Ovary (tissue), 9 donors: ENCODE data around the gene LIPT2. TPM values are rescaled to one million over a fixed set of nuclear protein-coding genes. Genes with fewer than 3 reads are reported as not detected.

Source experiments
- DNase-seq, 5 donors: peaks; one replicate each; pipeline ENCODE4 v3.0.0-alpha.2; 2019 to 2020
- H3K27ac ChIP-seq, 2 donors: fragments of 200-600 bp; one replicate each; pipeline versions ENCODE4 v1.5.1 to v1.8.0; 2019 to 2022
- H3K27me3 ChIP-seq: fragments of 200-600 bp; one replicate; pipeline ENCODE4 v1.8.0; 2022
- H3K36me3 ChIP-seq: fragments of 200-600 bp; sonication (generic); one replicate; pipeline ENCODE4 v1.5.1; 2019
- H3K4me1 ChIP-seq: one replicate; pipeline ENCODE4 v1.8.1; 2013; ENCODE audit warnings: mild to moderate bottlenecking, moderate library complexity; ENCODE audit not compliant: insufficient read depth
- H3K4me3 ChIP-seq: fragments of 200-600 bp; sonication (generic); one replicate; pipeline ENCODE4 v1.5.1; 2017
- H3K9me3 ChIP-seq, 2 donors: fragments of 200-600 bp in 1 of 2; sonication (generic) in 1 of 2; one replicate each; pipeline versions ENCODE4 v1.5.1 to v1.8.1; 2013 to 2019; ENCODE audit warnings: mild to moderate bottlenecking in 1 of 2, moderate library complexity in 1 of 2
- EP300 ChIP-seq: sonication (generic); formaldehyde crosslinking; IDR thresholded peaks from one replicate; pipeline ENCODE4 v1.6.1; 2017; ENCODE audit warnings: antibody characterized with exemption
- POLR2A ChIP-seq: fragments of 450-650 bp; IDR thresholded peaks from one replicate; pipeline ENCODE4 v1.6.1; 2017; ENCODE audit warnings: antibody characterized with exemption, mild to moderate bottlenecking, moderate library complexity
- WGBS, 3 donors: extraction: QIAGEN DNeasy Blood & Tissue Kit in 1 of 3; methylation state at CpG; one replicate each; pipeline versions ENCODE4 v1.1.5 to v1.1.7; 2013 to 2017; 5-methylcytosine and 5-hydroxymethylcytosine counted together
- intact Hi-C, 4 donors: fragments of 100-400 bp; cut with DNase I; formaldehyde crosslinking; loops; one replicate each; pipeline versions ENCODE4 v1.11.0 to v1.15.1; 2022 to 2023
- polyA plus RNA-seq, 2 donors: library from polyadenylated mRNA; stranded (reverse); fragments of 200-250 nt in 1 of 2; fragments of 350-450 nt in 1 of 2; fragmentation: Illumina TruSeq in 1 of 2; extraction: RNeasy Lipid Tissue Mini Kit (QIAGEN cat#74804) in 1 of 2; gene quantifications; one replicate each; pipeline ENCODE4 v1.2.3, GENCODE V29; 2013 to 2014
- small RNA-seq: library from RNA; depleted of rRNA; stranded (forward); fragments of <200 nt; gene quantifications from one replicate; pipeline ENCODE3, GENCODE V24; 2016
- total RNA-seq, 7 donors: library from RNA; depleted of rRNA in 2 of 7; stranded (reverse); fragments of >200 nt in 2 of 7; fragmentation: NEBNext Ultra II Directional in 3 of 7; extraction: Animal tissue kit (Norgen Biotek cat#: 25700) in 3 of 7; gene quantifications; one replicate each; pipeline versions ENCODE4 v1.1.0 to v1.2.4, GENCODE V29; 2016 to 2023
- TF ChIP-seq, protein P1 (sequence below), 3 donors: fragments of 450-650 bp in 2 of 3; fragments of 200-600 bp in 1 of 3; IDR thresholded peaks; one replicate each; pipeline versions ENCODE4 v1.5.1 to v1.8.0; 2016 to 2022; ENCODE audit warnings: antibody characterized with exemption in 3 of 3, mild to moderate bottlenecking in 1 of 3
- donor health status: DM: no; HTN: no; CAD: no; lungs with moderate emphysema.
- donor health status: DM: no; HTN: no; CAD: no.
- donor health status: Bipolar disorder and iron deficiency.
- donor health status: DM: yes; HTN: yes; CAD: no.
- donor health status: DM: no; HTN: no; CAD: no.
- donor health status: DM: yes; HTN: yes; CAD: no.

Gene LIPT2
- total and polyA plus RNA-seq, 9 donors, result 3.4 to 9.2 (median 5.6) TPM

DNA sequence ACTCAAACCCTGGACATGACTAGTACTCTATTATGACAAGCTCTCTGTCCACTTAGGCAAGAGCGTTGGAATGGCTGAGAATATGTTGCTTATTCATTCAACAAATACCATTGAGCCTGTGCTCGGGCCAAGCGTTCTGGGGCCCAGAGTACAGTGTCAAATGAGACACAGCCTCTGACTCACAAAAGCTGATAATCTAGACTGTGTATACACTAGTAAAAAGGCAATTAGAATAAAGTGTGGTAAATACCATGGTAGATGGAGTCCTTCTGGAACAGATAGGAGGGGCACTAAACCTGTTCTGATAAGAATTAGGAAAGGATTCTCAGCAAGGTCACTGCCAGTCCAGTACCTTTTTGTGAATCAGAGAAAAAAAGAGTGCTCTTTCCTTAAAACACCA is 50.9 kb downstream of the LIPT2 start:
- H3K4me1 ChIP-seq, result peaks cover 12% of the 10 kb centered on the region
- H3K9me3 ChIP-seq, result no peaks in the 10 kb centered on the region
- no peak overlapping the region for H3K4me3 ChIP-seq
- H3K36me3 ChIP-seq, result no peaks in the 10 kb centered on the region
- no peak for TF ChIP-seq EP300
- no peak for TF ChIP-seq POLR2A
- TF ChIP-seq, protein P1, sequence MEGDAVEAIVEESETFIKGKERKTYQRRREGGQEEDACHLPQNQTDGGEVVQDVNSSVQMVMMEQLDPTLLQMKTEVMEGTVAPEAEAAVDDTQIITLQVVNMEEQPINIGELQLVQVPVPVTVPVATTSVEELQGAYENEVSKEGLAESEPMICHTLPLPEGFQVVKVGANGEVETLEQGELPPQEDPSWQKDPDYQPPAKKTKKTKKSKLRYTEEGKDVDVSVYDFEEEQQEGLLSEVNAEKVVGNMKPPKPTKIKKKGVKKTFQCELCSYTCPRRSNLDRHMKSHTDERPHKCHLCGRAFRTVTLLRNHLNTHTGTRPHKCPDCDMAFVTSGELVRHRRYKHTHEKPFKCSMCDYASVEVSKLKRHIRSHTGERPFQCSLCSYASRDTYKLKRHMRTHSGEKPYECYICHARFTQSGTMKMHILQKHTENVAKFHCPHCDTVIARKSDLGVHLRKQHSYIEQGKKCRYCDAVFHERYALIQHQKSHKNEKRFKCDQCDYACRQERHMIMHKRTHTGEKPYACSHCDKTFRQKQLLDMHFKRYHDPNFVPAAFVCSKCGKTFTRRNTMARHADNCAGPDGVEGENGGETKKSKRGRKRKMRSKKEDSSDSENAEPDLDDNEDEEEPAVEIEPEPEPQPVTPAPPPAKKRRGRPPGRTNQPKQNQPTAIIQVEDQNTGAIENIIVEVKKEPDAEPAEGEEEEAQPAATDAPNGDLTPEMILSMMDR (IDR thresholded peaks at IDR 0.05), result no peak
- peak overlapping the region in 1 of 2 donors; percentile 82 for H3K27ac ChIP-seq
- 37 to 42% (median 40%) methylated on average over 3 of the region's 3 CpGs for WGBS, 3 donors
- intact Hi-C loops, result loop anchor here in 2 of 4 donors (5.0 to 10.0 kb wide), 2 partner anchors 48 to 185 kb away; partner anchors contain the start of gene PGM2L1 (in 2 of the 2)
- no peaks in the 10 kb centered on the region for H3K27me3 ChIP-seq
- DNase-seq, result no peak

Small RNAs within 50 kb of the gene (small RNA-seq; reads per million reads assigned to genes)
- not detected for gene CYCSP27

Other genes with a start within 250 kb of the LIPT2 start
- 1 to 10 TPM in 3 of 7 donors, under 1 TPM in 4; 0.28 to 2.2 (median 0.84) TPM for gene P4HA3, start 182.1 kb downstream of the LIPT2 start, total RNA-seq
- gene P4HA3, start 182.1 kb downstream of the LIPT2 start, polyA plus RNA-seq, result 1 to 10 TPM; 1.0 to 5.6 TPM
- gene PGM2L1, start 95.3 kb downstream of the LIPT2 start, total RNA-seq, result 1 to 10 TPM; 1.4 to 6.2 (median 2.3) TPM
- gene PGM2L1, start 95.3 kb downstream of the LIPT2 start, polyA plus RNA-seq, result 1 to 10 TPM; 1.0 to 1.5 TPM
- 10 to 100 TPM in 6 of 7 donors, 1 to 10 TPM in 1; 3.1 to 19.9 (median 16.0) TPM for gene KCNE3, start 26.2 kb downstream of the LIPT2 start, total RNA-seq
- gene KCNE3, start 26.2 kb downstream of the LIPT2 start, polyA plus RNA-seq, result 10 to 100 TPM; 10.4 to 19.1 TPM
- 10 to 100 TPM in 6 of 7 donors, 1 to 10 TPM in 1; 8.5 to 19.0 (median 17.0) TPM for gene POLD3, start 98.9 kb upstream of the LIPT2 start, total RNA-seq
- 10 to 100 TPM in 1 of 2 donors, 1 to 10 TPM in 1; 8.2 to 17.1 TPM for gene POLD3, start 98.9 kb upstream of the LIPT2 start, polyA plus RNA-seq
- gene CHRDL2, start 237.7 kb upstream of the LIPT2 start, total RNA-seq, result 10 to 100 TPM in 1 of 7 donors, 1 to 10 TPM in 2, not detected in 4; 1.9 to 12.3 (median 2.7) TPM
- 1 to 10 TPM in 1 of 2 donors, under 1 TPM in 1; 0.22 to 5.1 TPM for gene CHRDL2, start 237.7 kb upstream of the LIPT2 start, polyA plus RNA-seq